ENCODE results near the gene TIMD4. TPM values are rescaled to one million over a fixed set of nuclear protein-coding genes. Genes with fewer than 3 reads are reported as not detected.

Gene TIMD4
- total RNA-seq, 1 donor from 2014 or later, result not detected

DNA sequence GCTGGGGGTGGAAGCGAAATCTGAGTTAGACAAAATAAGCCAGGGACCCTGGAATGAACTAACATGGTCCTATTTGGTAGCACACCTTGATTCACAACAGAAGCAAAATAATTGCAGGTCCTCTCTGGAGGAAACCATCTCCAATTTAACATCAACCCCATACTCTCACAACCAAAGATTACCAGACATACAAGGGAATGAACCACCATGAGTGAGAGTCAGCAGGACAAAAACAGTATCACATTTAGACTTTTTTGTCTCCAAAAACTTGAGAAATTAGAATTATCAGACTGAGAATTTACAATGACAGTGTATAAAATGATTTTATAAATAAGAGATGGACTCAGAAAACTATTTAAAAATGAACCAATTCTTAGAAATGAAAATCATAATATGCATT is 91.8 kb downstream of the TIMD4 start:
- Mint-ChIP-seq H3K4me3 (ENCODE audit: unreplicated experiment) (no peak overlapping the region), H3K9me3 (ENCODE audit: unreplicated experiment) (peaks cover 2% of the 10 kb centered on the region), H3K27me3 (ENCODE audit: unreplicated experiment) (peaks cover 2% of the 10 kb centered on the region), H3K36me3 (ENCODE audit: unreplicated experiment) (peaks cover 6% of the 10 kb centered on the region), H3K27ac (ENCODE audit: unreplicated experiment) (no peak overlapping the region), H3K4me1 (ENCODE audit: low read depth, unreplicated experiment) (no peaks in the 10 kb centered on the region)
- DNase-seq, result no peak
- TF ChIP-seq, protein P1, sequence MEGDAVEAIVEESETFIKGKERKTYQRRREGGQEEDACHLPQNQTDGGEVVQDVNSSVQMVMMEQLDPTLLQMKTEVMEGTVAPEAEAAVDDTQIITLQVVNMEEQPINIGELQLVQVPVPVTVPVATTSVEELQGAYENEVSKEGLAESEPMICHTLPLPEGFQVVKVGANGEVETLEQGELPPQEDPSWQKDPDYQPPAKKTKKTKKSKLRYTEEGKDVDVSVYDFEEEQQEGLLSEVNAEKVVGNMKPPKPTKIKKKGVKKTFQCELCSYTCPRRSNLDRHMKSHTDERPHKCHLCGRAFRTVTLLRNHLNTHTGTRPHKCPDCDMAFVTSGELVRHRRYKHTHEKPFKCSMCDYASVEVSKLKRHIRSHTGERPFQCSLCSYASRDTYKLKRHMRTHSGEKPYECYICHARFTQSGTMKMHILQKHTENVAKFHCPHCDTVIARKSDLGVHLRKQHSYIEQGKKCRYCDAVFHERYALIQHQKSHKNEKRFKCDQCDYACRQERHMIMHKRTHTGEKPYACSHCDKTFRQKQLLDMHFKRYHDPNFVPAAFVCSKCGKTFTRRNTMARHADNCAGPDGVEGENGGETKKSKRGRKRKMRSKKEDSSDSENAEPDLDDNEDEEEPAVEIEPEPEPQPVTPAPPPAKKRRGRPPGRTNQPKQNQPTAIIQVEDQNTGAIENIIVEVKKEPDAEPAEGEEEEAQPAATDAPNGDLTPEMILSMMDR (IDR thresholded peaks at IDR 0.05; ENCODE audit: partially characterized antibody, unreplicated experiment), result no peak

DNA sequence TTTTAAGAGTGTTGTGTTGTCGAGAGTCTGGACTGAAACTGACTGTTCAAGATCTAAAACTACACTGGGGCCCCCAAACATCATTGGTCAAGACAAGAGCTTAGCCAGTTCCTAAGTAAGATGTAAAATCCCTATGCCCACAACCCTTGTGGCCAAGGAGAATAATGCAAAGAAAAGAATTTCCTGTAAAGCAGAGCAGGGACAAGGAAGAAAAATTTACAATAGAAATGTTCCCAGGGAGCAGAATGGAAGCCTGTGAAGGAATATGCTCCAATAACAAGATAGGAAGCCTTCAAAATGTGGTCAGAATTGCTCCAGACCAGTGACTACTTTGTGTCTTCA is 92.6 kb downstream of the TIMD4 start:
- TF ChIP-seq, protein P1 (IDR thresholded peaks at IDR 0.05; ENCODE audit: partially characterized antibody, unreplicated experiment), result peak; percentile 9
- Mint-ChIP-seq H3K27me3 (ENCODE audit: unreplicated experiment) (peaks cover 2% of the 10 kb centered on the region), H3K4me3 (ENCODE audit: unreplicated experiment) (no peak overlapping the region), H3K36me3 (ENCODE audit: unreplicated experiment) (peaks cover 6% of the 10 kb centered on the region), H3K4me1 (ENCODE audit: low read depth, unreplicated experiment) (no peaks in the 10 kb centered on the region), H3K27ac (ENCODE audit: unreplicated experiment) (no peak overlapping the region), H3K9me3 (ENCODE audit: unreplicated experiment) (peaks cover 2% of the 10 kb centered on the region)
- DNase-seq, result no peak

Other genes starting within 250 kb of the TIMD4 start
- not detected for gene PPP1R2B, start 112.9 kb downstream of the TIMD4 start, total RNA-seq (ENCODE audit: unreplicated experiment)
- not detected for gene HAVCR1, start 95.9 kb upstream of the TIMD4 start, total RNA-seq (ENCODE audit: unreplicated experiment)
- gene HAVCR2, start 145.8 kb upstream of the TIMD4 start, total RNA-seq (ENCODE audit: unreplicated experiment), result not detected
- gene MED7, start 179.6 kb upstream of the TIMD4 start, total RNA-seq (ENCODE audit: unreplicated experiment), result 13.2 TPM
- not detected for gene GARIN3, start 203.0 kb upstream of the TIMD4 start, total RNA-seq (ENCODE audit: unreplicated experiment)
- not detected for gene ITK, start 217.6 kb upstream of the TIMD4 start, total RNA-seq (ENCODE audit: unreplicated experiment)